ENCODE data around the gene PI4KA. TPM values are rescaled to one million over a fixed set of nuclear protein-coding genes. Genes with fewer than 3 reads are reported as not detected.

Gene PI4KA
- total RNA-seq, 1 experiment from 2014 or later, result 65.8 TPM

- no peak for TF ChIP-seq CTCF (conservative IDR thresholded peaks at IDR 0.05)
- Histone ChIP-seq H3K27ac (ENCODE audit: insufficient read length, low read depth, low read length) (no peak overlapping the region), H3K4me1 (ENCODE audit: insufficient read depth, low read length) (no peaks in the 10 kb centered on the region), H3K23me2 (ENCODE audit: insufficient read length, low read depth, low read length, poor library complexity, severe bottlenecking) (no peaks in the 10 kb centered on the region), H3T11ph (ENCODE audit: low read length) (no peak overlapping the region), H3K18ac (ENCODE audit: insufficient read length, low read depth, low read length) (no peak overlapping the region), H3K56ac (ENCODE audit: insufficient read length, low read depth, low read length) (no peak overlapping the region), H3K9ac (ENCODE audit: extremely low read depth, insufficient read length, low read length) (no peak overlapping the region), H3K79me2 (ENCODE audit: insufficient read depth, low read length) (no peaks in the 10 kb centered on the region), H2BK5ac (ENCODE audit: insufficient read length, low read length) (no peak overlapping the region), H3K4me2 (ENCODE audit: insufficient read depth, insufficient read length, low read length) (no peak overlapping the region), H3K23ac (ENCODE audit: insufficient read length, low read depth, low read length) (no peak overlapping the region), H3K4ac (ENCODE audit: low read depth, low read length) (no peak overlapping the region), H2BK12ac (ENCODE audit: insufficient read length, low read depth, low read length) (no peak overlapping the region), H4K8ac (replicated peaks; ENCODE audit: insufficient read length, low read depth, low read length) (no peak overlapping the region), H2AK5ac (ENCODE audit: insufficient read length, low read length) (no peak overlapping the region), H2BK15ac (ENCODE audit: low read depth, low read length) (no peak overlapping the region), H2BK20ac (ENCODE audit: low read depth, low read length, poor library complexity, severe bottlenecking) (no peak overlapping the region), H3K9me3 (ENCODE audit: control insufficient read depth, low read depth, low read length) (no peaks in the 10 kb centered on the region), H2AFZ (ENCODE audit: low read length) (no peak overlapping the region), H4K20me1 (ENCODE audit: control insufficient read depth, insufficient read depth, insufficient read length) (no peaks in the 10 kb centered on the region), H2BK120ac (ENCODE audit: low read depth, low read length, poor library complexity, severe bottlenecking) (no peak overlapping the region), H3K27me3 (ENCODE audit: insufficient read depth, low read length) (no peaks in the 10 kb centered on the region), H3K79me1 (ENCODE audit: insufficient read depth, low read depth, low read length, poor library complexity, severe bottlenecking) (no peaks in the 10 kb centered on the region), H4K91ac (ENCODE audit: insufficient read length, low read depth, low read length) (no peak overlapping the region), H3K14ac (ENCODE audit: insufficient read depth, low read length) (no peak overlapping the region), H4K5ac (ENCODE audit: insufficient read length, low read depth, low read length) (no peak overlapping the region)
- H3K4me1 Mint-ChIP-seq, result no peaks in the 10 kb centered on the region
- no peaks in the 10 kb centered on the region for H3K36me3 Mint-ChIP-seq (ENCODE audit: insufficient read depth in 1 of 3, low read depth in 3 of 3)
- WGBS (ENCODE audit: extremely low coverage, insufficient read length, low lambda C conversion rate), result 100% methylated on average over 2 of the region's 6 CpGs
- H3K27ac Mint-ChIP-seq, result no peak overlapping the region
- no peak for DNase-seq
- peaks cover 25% of the 10 kb centered on the region for H3K27me3 Mint-ChIP-seq (ENCODE audit: low read depth)
- no peak overlapping the region for H3K4me3 Mint-ChIP-seq
- H3K9me3 Mint-ChIP-seq, result no peaks in the 10 kb centered on the region
These were observed 198.1 kb downstream of the PI4KA start for GRCh38 chr22:20660441-20661054.
